GM18499 (cell line): ENCODE results near the gene APBB1.

Experiments used
- ATAC-seq: cut with Tn5 transposase; IDR thresholded peaks from one replicate; pipeline ENCODE4 v1.9.1; 2021; ENCODE audit warnings: moderate number of reproducible peaks; ENCODE audit not compliant: insufficient read depth, unreplicated experiment

APBB1 gene

GRCh38 chr11:6419009-6419631, at the start of gene APBB1:
APBB1 (minus strand) TSS chr11:6419094; CDS start chr11:6411347, 7,747 bp downstream.
- ATAC-seq: no peak

- ATAC-seq: no peak
These were observed 40.2 kb upstream of the APBB1 start for GRCh38 chr11:6459099-6459450.

- ATAC-seq: no peak
These were observed 39.6 kb upstream of the APBB1 start for GRCh38 chr11:6458352-6459098.

GRCh38 chr11:6457581-6458320, 38.9 kb upstream of the APBB1 start:
- ATAC-seq: no peak

GRCh38 chr11:6456361-6457073, 37.6 kb upstream of the APBB1 start:
- no peak for ATAC-seq

- ATAC-seq: no peak
These were observed 36.2 kb upstream of the APBB1 start for GRCh38 chr11:6455070-6455469.

- no peak for ATAC-seq
These were observed 34.3 kb upstream of the APBB1 start for GRCh38 chr11:6453152-6453551.

- ATAC-seq: no peak
These were observed 33.3 kb upstream of the APBB1 start for GRCh38 chr11:6452219-6452618.

- no peak for ATAC-seq
These were observed 29.7 kb upstream of the APBB1 start for GRCh38 chr11:6448574-6448973.

GRCh38 chr11:6443269-6444003, 24.5 kb upstream of the APBB1 start:
- peak; percentile 48 for ATAC-seq

- no peak for ATAC-seq
These were observed 23.5 kb upstream of the APBB1 start for GRCh38 chr11:6442441-6442840.

GRCh38 chr11:6440906-6441358, 22.0 kb upstream of the APBB1 start, which contains the start of gene HPX:
HPX (minus strand) TSS chr11:6440987; CDS start chr11:6440963, 24 bp downstream.
- no peak for ATAC-seq

- no peak for ATAC-seq
These were observed 20.2 kb upstream of the APBB1 start for GRCh38 chr11:6438979-6439571.

- ATAC-seq: no peak
These were observed 19.1 kb upstream of the APBB1 start for GRCh38 chr11:6437993-6438392.

GRCh38 chr11:6437423-6437822, 18.5 kb upstream of the APBB1 start:
- ATAC-seq: no peak

GRCh38 chr11:6433998-6434660, 15.2 kb upstream of the APBB1 start:
- ATAC-seq: no peak

- ATAC-seq: no peak
These were observed 13.0 kb upstream of the APBB1 start for GRCh38 chr11:6431861-6432260.

- ATAC-seq: no peak
These were observed 8.6 kb upstream of the APBB1 start for GRCh38 chr11:6427516-6427915.

- ATAC-seq: no peak
These were observed 1.8 kb upstream of the APBB1 start for GRCh38 chr11:6420677-6421076.
